ENCODE results near the gene PEX14.

The PEX14 gene

DNA sequence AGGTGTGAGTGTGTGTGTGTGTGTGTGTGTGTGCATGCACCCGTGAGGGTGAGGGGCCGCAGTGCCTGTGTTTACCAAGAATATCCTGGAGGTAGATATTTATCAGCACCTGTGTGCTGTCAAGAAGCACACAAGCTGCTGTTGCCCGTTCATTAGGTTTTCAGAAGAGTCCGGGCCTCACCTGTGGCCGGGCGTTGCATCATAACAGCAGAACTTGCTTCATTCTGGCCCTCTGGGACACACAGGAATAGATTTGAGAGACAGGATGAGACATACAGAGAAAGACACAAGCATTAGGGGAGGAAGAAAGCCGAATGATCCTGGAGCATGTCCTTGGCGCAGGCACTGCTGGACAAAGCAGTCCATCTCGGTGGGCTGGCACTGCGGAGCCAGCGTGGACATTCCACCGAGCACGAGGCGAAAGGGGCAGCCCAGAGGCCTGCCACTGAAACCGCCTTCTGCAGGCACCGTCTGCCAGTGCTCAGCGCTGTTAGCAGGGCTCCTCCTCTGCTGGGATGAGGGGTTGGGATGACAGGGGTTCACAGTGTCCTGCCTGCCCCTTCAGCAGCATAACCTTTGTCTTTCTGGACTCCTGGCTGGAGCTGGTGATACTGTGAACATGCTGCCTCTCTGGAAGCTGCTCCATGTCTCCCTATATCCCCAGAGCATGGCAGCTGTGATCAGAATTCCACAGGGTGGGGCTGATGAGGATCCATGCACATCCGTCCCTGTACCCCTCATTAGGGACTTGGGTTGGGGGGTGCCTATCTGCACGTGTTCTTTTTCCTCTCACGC, 81.1 kb downstream of the PEX14 start:
- DNase-seq (ENCODE audit: low read depth in 1 of 2, low spot score in 1 of 2) = peak in 1 of 2 experiments; percentile 78
- no peak for TF ChIP-seq JUND (IDR thresholded peaks at IDR 0.05; ENCODE audit: low read depth)

DNA sequence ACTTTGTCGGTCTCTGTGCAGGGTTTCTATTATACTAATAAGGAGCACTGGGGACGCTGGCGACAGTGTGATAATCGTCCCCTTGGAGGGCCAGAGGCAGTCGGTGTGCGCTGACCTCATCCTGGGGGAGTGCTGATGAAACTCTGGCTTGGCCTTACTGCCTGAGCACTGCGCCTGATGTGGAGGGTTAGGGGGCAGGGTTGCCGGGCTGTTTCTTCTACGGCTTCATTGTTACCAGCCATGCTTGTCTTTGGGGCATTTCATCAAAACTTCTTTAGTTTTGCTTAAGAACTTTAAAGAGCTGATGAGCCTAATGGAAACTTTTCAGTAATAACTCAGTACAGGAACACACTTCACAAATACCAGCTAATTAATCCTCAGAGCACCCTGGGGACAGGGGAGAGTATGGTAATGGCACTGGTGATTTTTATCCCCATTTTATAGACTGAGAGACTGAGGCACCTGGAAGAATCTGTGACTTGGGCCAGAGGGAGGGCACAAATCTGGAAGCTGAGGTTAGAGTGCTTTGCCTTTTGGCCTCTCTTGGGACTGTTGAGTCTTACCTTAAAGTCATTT, 81.8 kb downstream of the PEX14 start:
- in situ Hi-C loops (cut with HindIII; ENCODE audit: low pct_unique_long_range_greater_than_20kb, low sequenced_read_pairs) = no loop called here
- no peak for DNase-seq (ENCODE audit: low read depth in 1 of 2, low spot score in 1 of 2)
- no peak for TF ChIP-seq JUND (IDR thresholded peaks at IDR 0.05; ENCODE audit: low read depth)

More for the DNA sequence above, 81.1 kb downstream of the PEX14 start:
- in situ Hi-C loops (cut with HindIII; ENCODE audit: low pct_unique_long_range_greater_than_20kb, low sequenced_read_pairs) = no loop called here

DNA sequence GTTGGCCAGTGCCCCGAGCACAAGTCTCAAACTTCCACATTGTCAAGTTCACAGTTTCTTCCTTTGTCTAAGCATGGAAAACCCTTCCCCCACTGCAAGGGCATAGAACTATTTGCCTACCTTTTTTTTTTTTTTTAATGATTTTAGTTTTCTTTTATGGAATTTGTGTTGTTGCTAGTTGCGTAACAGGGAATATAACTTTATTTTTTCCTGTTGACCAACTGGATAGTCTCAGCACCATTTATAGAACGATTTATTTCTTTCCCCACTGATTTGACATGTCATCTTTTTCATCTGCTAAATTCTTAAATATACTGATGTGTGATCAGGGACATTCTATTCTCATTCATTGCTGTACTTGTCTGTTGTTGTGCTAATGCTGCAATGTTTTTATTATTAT, 83.0 kb downstream of the PEX14 start:
- DNase-seq (ENCODE audit: low read depth in 1 of 2, low spot score in 1 of 2) = no peak
- no peak for TF ChIP-seq JUND (IDR thresholded peaks at IDR 0.05; ENCODE audit: low read depth)
- in situ Hi-C loops (cut with HindIII; ENCODE audit: low pct_unique_long_range_greater_than_20kb, low sequenced_read_pairs) = no loop called here

DNA sequence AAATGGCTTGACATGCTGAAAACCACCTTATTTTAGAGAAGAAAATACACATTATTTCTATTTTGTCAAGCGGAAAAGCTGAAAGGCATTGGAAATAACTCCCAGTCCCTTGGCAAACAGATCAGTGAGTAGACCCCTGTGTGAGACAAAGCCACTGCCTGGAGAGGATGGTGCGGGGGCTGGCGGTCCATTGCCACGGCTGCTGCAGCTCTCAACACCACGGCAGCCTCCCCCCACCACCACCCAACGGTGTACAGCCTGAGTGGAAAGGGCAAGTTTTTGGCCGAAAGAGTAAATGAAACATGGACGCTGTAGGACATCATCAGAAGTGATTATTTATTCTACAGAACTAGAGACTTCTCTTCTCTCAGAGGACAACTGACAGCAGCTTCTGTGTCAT, 84.6 kb downstream of the PEX14 start:
- DNase-seq (ENCODE audit: low read depth in 1 of 2, low spot score in 1 of 2) = no peak
- TF ChIP-seq JUND (IDR thresholded peaks at IDR 0.05; ENCODE audit: low read depth) = no peak
- in situ Hi-C loops (cut with HindIII; ENCODE audit: low pct_unique_long_range_greater_than_20kb, low sequenced_read_pairs) = no loop called here

DNA sequence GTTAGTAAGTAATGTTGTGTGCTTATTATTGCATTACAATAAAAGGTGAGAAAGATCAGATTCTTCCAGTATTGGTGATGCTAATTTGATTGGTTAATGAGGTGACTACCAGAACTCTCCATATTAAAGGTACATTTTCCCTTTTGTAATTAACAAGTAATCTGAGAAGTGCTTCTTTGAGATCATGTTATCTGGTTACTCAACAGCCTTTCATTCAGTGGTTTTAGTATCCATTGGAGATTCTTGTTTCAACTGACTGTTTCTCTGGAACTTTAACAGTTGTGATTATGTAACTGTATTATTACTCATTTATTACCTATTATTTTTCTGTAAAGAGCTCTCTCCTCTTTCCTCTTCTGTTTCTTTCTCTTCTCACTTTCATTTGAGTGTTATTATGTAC, 86.7 kb downstream of the PEX14 start:
- in situ Hi-C loops (cut with HindIII; ENCODE audit: low pct_unique_long_range_greater_than_20kb, low sequenced_read_pairs) = no loop called here
- no peak for TF ChIP-seq JUND (IDR thresholded peaks at IDR 0.05; ENCODE audit: low read depth)
- no peak for DNase-seq (ENCODE audit: low read depth in 1 of 2, low spot score in 1 of 2)

DNA sequence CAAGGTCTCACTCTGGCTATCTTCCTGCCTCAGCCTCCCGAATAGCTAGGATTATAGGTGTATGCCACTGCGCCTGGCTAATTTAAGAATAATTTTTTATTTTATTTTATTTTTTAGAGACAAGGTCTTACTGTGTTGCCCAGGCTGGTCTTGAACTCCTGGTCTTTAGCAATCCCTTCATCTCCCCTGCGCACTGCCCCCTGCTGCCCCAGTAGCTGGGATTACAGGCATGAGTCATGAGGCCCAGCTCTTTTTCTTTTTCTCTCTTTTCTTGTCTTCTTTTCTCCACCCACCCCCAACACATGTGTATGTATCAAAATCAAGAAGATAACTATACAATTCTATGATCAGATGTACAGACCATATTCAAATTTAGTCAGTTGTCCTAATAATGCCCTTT, 87.2 kb downstream of the PEX14 start:
- no peak for DNase-seq (ENCODE audit: low read depth in 1 of 2, low spot score in 1 of 2)

DNA sequence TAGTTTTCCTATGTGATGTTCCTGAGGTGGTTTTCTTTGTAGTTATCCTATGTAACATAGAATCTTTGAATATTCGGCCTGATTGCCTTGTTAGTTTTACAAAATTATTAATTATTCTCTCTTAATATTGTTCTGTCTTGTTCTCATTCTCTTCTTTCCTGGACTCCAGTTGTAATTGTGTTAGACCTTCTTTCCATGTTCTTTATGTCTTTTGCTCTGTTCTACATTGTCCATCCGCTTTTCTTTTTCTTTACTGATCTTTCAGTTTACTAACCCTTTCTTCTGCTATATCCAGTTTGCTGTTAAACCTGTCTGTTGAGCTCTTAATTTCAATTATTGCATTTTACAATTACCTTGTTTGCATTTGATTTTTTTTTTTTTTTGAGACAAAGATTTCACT, 89.3 kb downstream of the PEX14 start:
- no peak for DNase-seq (ENCODE audit: low read depth in 1 of 2, low spot score in 1 of 2)
- in situ Hi-C loops (cut with HindIII; ENCODE audit: low pct_unique_long_range_greater_than_20kb, low sequenced_read_pairs) = no loop called here
- TF ChIP-seq JUND (IDR thresholded peaks at IDR 0.05; ENCODE audit: low read depth) = no peak

More for the DNA sequence above, 87.2 kb downstream of the PEX14 start:
- TF ChIP-seq JUND (IDR thresholded peaks at IDR 0.05; ENCODE audit: low read depth) = no peak
- in situ Hi-C loops (cut with HindIII; ENCODE audit: low pct_unique_long_range_greater_than_20kb, low sequenced_read_pairs) = no loop called here

DNA sequence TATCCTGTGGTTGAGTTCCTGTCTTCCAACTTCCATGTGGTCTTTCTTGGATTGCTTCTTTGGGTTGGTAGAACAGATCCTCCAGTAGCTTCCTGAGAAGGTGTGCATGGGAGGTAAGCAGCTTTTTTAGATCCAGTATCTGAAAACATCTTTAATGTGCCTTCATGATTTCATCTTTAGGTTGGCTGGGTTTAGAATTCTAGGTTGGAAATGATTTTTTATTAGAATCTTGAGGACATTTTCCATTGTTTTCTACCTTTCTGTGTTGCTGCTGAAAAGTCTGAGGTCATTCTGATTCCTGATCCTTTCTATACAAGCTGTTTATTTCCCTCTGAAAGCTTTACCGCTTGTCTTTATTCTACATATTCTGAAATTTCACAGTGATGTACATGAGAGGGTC, 94.8 kb downstream of the PEX14 start:
- no peak for DNase-seq (ENCODE audit: low read depth in 1 of 2, low spot score in 1 of 2)
- no peak for TF ChIP-seq JUND (IDR thresholded peaks at IDR 0.05; ENCODE audit: low read depth)
- in situ Hi-C loops (cut with HindIII; ENCODE audit: low pct_unique_long_range_greater_than_20kb, low sequenced_read_pairs) = no loop called here

DNA sequence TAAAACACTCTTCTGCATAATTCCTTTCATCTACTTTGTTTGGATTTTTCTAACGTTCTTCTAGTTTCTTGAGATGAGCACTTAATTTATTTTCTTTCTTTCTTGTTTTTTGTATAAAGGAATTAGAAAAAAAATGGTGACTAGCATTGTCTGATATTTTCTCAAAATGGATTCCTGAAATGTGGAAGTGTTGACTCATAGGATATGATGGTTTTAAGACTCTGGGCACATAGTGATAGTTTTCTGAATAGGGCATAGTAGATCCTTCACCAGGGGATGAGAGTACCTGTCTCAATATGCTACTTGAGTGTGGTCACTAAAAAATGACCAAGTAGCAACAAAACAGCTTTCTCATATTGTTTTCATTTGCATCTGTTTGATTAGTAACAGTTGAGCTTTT, 100.9 kb downstream of the PEX14 start:
- in situ Hi-C loops (cut with HindIII; ENCODE audit: low pct_unique_long_range_greater_than_20kb, low sequenced_read_pairs) = no loop called here
- no peak for TF ChIP-seq JUND (IDR thresholded peaks at IDR 0.05; ENCODE audit: low read depth)
- DNase-seq (ENCODE audit: low read depth in 1 of 2, low spot score in 1 of 2) = no peak

DNA sequence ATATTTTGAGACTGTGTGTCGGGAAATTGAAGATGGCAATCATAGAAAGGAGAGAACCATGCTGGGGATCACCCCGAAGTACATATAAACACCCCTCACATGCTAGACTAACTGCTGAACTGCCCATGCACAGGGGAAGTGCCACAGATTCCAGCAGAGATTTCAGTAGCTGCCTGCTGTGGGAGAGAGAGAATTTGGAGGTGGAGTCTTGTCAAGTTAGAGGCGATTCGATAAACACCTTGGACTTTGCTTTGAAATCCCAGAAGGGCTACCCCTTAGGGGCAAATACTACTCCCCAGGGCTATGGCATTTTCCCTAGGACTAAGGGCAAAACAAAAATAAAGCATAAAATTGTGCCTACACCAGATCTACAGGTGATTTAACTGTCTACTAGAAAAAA, 103.3 kb downstream of the PEX14 start:
- in situ Hi-C loops (cut with HindIII; ENCODE audit: low pct_unique_long_range_greater_than_20kb, low sequenced_read_pairs) = no loop called here
- TF ChIP-seq JUND (IDR thresholded peaks at IDR 0.05; ENCODE audit: low read depth) = no peak
- DNase-seq (ENCODE audit: low read depth in 1 of 2, low spot score in 1 of 2) = no peak

DNA sequence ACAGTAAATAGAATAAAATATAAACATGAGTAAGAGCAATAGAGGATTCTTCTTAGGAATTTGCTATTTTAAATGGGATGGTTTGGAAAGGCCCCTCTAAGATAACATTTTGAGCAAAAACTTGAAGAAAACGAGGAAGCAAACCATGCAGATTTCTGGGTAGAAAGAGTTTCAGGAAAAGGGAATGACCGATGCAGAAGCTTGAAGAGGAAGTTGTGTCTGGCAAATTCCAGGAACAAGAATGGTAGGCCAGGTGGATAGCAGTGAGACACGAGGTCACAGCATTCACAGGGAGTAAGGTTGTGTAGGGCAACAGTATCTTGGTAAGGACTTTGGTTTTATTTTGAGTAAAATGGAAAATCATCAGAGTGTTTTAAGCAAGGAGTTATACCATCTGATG, 108.9 kb downstream of the PEX14 start:
- DNase-seq (ENCODE audit: low read depth in 1 of 2, low spot score in 1 of 2) = no peak
- in situ Hi-C loops (cut with HindIII; ENCODE audit: low pct_unique_long_range_greater_than_20kb, low sequenced_read_pairs) = no loop called here
- no peak for TF ChIP-seq JUND (IDR thresholded peaks at IDR 0.05; ENCODE audit: low read depth)

DNA sequence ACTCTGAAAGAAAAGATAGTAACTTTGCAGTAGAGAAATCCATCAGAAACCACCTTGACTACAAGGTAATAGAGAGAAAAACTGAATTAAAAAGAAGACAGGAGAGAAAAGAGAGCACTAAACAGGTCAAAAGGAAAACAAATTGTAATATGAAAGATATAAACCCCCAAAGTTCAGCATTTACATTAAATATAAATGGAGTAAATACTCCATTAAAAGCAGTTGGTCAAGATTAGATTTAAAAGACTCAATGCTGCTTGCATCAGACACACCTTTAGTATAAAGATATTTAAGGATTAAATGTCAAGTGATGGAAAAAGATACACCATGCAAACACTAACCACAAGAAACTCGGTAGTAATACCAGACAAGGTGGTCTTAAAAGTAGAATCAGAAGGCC, 110.5 kb downstream of the PEX14 start:
- no peak for TF ChIP-seq JUND (IDR thresholded peaks at IDR 0.05; ENCODE audit: low read depth)
- DNase-seq (ENCODE audit: low read depth in 1 of 2, low spot score in 1 of 2) = no peak
- in situ Hi-C loops (cut with HindIII; ENCODE audit: low pct_unique_long_range_greater_than_20kb, low sequenced_read_pairs) = no loop called here

DNA sequence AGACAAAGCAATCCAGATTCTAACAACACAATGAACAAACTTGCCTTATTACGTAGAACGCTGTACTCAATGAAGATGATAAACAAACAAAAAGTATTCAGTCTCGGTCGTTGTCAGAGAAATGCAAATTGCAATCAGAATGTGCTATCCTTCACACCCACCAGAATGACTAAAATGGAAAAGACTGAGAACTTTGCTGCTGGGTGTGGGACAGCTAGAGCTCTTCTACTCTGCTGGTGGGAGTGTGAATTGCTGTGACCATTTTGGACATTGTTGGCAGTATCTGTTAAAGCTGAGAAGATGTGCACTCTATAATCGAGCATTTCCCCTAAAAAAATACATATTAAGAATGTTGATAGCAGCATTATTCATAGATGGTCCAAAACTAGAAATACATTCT, 111.4 kb downstream of the PEX14 start:
- DNase-seq (ENCODE audit: low read depth in 1 of 2, low spot score in 1 of 2) = no peak
- TF ChIP-seq JUND (IDR thresholded peaks at IDR 0.05; ENCODE audit: low read depth) = no peak
- in situ Hi-C loops (cut with HindIII; ENCODE audit: low pct_unique_long_range_greater_than_20kb, low sequenced_read_pairs) = no loop called here

DNA sequence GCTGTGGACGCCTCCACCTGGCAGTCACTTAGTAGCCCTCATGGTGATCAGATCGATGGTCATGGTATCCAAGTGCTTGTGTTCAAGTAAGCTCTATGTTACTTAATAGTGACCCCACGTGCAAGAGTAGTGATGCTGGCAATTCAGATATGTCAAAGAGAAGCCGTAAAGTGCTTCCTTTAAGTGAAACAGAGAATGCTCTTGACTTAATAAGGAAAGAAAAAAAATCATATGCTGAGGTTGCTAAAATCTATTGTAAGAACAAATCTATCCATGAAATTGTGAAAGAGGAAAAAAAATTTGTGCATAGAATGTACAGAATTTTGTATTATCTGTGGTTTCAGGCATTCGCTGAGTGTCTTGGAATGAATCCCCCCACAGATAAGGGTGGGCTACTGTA, 113.9 kb downstream of the PEX14 start:
- in situ Hi-C loops (cut with HindIII; ENCODE audit: low pct_unique_long_range_greater_than_20kb, low sequenced_read_pairs) = no loop called here
- no peak for DNase-seq (ENCODE audit: low read depth in 1 of 2, low spot score in 1 of 2)
- no peak for TF ChIP-seq JUND (IDR thresholded peaks at IDR 0.05; ENCODE audit: low read depth)
